Mucosa of descending colon (tissue), 3 donors: ENCODE results near the gene RNH1. TPM values are rescaled to one million over a fixed set of nuclear protein-coding genes. Genes with fewer than 3 reads are reported as not detected.

Experiments used
- ATAC-seq: fragments of 200-7000 bp; cut with Tn5 transposase; one replicate; pipeline ENCODE4 v1.9.1; 2020; ENCODE audit warnings: mild to moderate bottlenecking, moderate library complexity
- DNase-seq, 3 donors: peaks; one replicate each; pipeline ENCODE4 v3.0.0-alpha.2; 2020
- H3K36me3 ChIP-seq: fragments of 200-600 bp; one replicate; pipeline ENCODE4 v1.8.0; 2021; ENCODE audit warnings: low read depth, mild to moderate bottlenecking
- H3K4me1 ChIP-seq: fragments of 200-600 bp; one replicate; pipeline ENCODE4 v1.8.0; 2021; ENCODE audit warnings: low read depth, mild to moderate bottlenecking
- H3K4me3 ChIP-seq: fragments of 200-600 bp; one replicate; pipeline ENCODE4 v1.8.0; 2021; ENCODE audit warnings: mild to moderate bottlenecking
- H3K9me3 ChIP-seq: fragments of 200-600 bp; one replicate; pipeline ENCODE4 v1.8.0; 2021; ENCODE audit warnings: mild to moderate bottlenecking
- intact Hi-C, 2 donors: fragments of 100-400 bp; cut with DNase I in 1 of 2; cut with micrococcal nuclease in 1 of 2; formaldehyde crosslinking; loops; one replicate each; pipeline versions ENCODE4 v1.11.0 to v1.11.1; 2022; cut with DNase I, micrococcal nuclease
- total RNA-seq, 3 donors: library from RNA; stranded (reverse); fragmentation: NEBNext Ultra II Directional in 2 of 3; extraction: Animal tissue kit (Norgen Biotek cat#: 25700) in 2 of 3; gene quantifications; one replicate each; pipeline versions ENCODE4 v1.2.1 to v1.2.4, GENCODE V29; 2021 to 2023
- TF ChIP-seq, protein P1 (sequence below): fragments of 200-600 bp; IDR thresholded peaks from one replicate; pipeline ENCODE4 v1.8.0; 2022; ENCODE audit warnings: antibody characterized with exemption, mild to moderate bottlenecking
- donor health status: DM: no; HTN: no; CAD: no; lungs with moderate emphysema.
- donor health status: DM: no; HTN: no; CAD: no.
- donor health status: DM: no; HTN: yes; CAD: no.

The RNH1 gene
- total RNA-seq, 3 donors from 2014 or later = 108 to 127 (median 118) TPM

DNA sequence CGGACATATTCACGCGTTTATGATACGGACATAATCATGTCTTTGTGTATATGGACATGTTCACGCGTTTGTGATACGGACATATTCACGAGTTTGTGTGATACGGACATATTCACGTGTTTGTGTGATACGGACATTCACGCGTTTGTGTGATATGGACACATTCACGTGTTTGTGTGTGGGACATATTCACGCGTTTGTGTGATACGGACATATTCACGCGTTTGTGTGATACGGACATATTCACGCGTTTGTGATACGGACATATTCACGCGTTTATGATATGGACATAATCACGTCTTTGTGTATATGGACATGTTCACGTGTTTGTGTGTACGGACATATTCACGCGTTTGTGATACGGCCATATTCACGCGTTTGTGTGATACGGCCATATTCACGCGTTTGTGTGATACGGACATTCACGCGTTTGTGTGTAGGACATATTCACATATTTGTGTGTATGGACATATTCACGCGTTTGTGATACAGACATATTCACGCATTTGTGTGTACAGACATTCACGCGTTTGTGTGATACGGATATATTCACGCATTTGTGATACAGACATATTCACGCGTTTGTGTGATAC is 32.0 kb downstream of the RNH1 start:
- no peak overlapping the region for H3K4me3 ChIP-seq
- H3K9me3 ChIP-seq = no peaks in the 10 kb centered on the region
- no peak for ATAC-seq
- intact Hi-C loops = no loop called here
- no peak for DNase-seq
- TF ChIP-seq, protein P1, sequence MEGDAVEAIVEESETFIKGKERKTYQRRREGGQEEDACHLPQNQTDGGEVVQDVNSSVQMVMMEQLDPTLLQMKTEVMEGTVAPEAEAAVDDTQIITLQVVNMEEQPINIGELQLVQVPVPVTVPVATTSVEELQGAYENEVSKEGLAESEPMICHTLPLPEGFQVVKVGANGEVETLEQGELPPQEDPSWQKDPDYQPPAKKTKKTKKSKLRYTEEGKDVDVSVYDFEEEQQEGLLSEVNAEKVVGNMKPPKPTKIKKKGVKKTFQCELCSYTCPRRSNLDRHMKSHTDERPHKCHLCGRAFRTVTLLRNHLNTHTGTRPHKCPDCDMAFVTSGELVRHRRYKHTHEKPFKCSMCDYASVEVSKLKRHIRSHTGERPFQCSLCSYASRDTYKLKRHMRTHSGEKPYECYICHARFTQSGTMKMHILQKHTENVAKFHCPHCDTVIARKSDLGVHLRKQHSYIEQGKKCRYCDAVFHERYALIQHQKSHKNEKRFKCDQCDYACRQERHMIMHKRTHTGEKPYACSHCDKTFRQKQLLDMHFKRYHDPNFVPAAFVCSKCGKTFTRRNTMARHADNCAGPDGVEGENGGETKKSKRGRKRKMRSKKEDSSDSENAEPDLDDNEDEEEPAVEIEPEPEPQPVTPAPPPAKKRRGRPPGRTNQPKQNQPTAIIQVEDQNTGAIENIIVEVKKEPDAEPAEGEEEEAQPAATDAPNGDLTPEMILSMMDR = no peak
- peaks cover 3% of the 10 kb centered on the region for H3K4me1 ChIP-seq
- no peaks in the 10 kb centered on the region for H3K36me3 ChIP-seq

DNA sequence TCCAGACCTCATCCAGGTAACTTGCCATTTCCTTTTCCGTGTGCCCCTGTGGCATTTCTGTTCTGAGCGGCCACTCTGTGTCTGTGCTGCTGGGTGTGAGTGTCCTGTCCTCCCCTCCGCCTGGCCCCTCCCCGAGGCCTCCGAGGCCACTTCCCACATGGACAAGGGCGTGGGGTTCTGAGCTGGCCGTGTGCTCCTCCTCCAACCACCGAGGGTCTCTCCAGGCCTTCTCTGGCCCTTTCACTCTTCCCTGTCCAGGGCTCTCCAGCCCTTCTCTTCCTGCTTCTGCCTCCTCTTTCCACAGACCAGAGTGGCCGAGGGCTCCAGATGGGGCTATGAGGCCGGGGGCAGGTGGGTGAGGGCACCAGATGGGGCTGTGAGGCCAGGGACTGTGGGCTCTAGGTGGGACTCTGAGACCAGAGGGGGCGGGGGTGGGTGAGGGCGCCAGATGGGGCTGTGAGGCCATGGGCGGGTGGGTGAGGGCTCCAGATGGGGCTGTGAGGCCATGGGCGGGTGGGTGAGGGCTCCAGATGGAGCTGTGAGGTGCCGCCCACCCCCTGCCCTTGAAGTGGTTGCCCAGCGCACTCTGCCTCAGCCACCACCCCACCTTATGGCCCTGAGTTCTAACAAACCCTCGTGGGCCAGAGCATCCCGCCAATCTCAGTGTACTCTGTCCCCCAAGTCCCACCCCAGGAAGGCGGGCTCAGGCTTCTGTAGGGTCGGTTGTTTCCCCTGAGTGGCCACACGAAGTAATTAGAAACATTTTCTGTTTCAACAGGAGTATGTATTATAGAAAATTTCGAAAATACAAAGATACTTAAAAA is 32.9 kb downstream of the RNH1 start:
- TF ChIP-seq, protein P1 = no peak
- ATAC-seq = no peak
- Histone ChIP-seq H3K4me3 (no peak overlapping the region), H3K36me3 (no peaks in the 10 kb centered on the region), H3K4me1 (peaks cover 5% of the 10 kb centered on the region), H3K9me3 (no peaks in the 10 kb centered on the region)
- no peak for DNase-seq
- intact Hi-C loops = no loop called here

DNA sequence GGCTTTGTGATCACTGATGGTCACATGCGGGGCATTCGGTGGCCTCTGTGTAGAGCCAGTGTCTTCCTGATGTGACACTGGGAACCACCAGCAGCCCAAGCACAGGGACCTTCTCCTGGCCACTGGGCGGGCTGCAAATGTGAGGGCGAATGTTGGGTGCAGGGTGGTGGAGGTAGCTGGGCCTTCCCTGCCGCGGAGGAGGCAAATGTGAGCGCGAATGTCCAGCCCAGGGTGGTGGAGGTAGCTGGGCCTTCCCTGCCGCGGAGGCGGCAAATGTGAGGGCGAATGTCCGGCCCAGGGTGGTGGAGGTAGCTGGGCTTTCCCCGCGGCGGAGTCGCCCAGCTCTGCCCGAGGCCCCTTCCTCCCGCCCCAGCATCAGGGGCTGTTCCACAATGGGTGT is 33.6 kb downstream of the RNH1 start:
- ATAC-seq = no peak
- TF ChIP-seq, protein P1 = no peak
- Histone ChIP-seq H3K9me3 (no peaks in the 10 kb centered on the region), H3K4me1 (peaks cover 5% of the 10 kb centered on the region), H3K4me3 (no peak overlapping the region), H3K36me3 (no peaks in the 10 kb centered on the region)
- intact Hi-C loops = no loop called here
- no peak for DNase-seq

DNA sequence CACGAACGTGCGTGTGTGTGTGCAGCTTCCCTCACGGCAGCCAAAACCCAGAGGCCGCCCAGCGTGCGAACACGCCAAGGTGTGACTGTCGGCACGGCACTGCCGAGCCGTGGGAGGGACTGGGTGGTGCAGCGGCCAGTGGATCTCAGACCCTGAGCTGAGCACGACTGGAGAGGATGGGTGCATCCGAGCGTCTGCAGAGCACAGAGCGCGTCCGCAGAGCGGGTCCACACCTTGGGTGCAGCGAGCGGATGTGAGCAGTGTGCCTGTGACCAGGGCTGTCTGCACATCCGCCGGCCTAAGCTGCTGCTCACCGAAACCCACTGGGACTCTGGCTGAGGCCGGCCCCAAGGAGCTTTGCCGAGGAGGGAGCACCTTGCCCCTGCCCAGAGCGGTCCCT is 34.2 kb downstream of the RNH1 start:
- DNase-seq (no peak), ATAC-seq (no peak)
- H3K4me1 ChIP-seq = peaks cover 5% of the 10 kb centered on the region
- no peaks in the 10 kb centered on the region for H3K36me3 ChIP-seq
- intact Hi-C loops = no loop called here
- no peak overlapping the region for H3K4me3 ChIP-seq
- TF ChIP-seq, protein P1 = no peak
- H3K9me3 ChIP-seq = no peaks in the 10 kb centered on the region

DNA sequence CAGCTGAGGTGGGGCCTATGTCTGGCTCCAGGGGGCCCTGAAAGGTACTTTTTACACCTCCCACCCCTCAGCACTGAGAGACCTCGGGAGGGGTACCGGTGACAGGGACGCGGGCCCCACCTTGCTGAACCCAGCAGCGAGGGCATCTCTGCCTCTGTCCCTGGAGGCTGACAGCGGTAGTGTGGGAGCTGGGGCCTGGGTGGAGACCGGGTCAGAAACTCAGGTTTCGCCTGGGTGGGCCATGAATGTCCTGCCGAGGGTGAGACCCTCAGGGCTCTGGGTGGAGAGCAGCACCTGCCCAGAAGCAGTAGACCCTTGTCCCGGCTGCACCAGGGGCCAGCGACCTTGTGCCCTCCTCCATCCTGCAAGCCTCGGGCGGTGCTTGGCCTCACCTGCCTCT is 34.8 kb downstream of the RNH1 start:
- no peak overlapping the region for H3K4me3 ChIP-seq
- no peak for DNase-seq
- H3K4me1 ChIP-seq = peaks cover 5% of the 10 kb centered on the region

More for the DNA sequence above, 34.8 kb downstream of the RNH1 start:
- Histone ChIP-seq H3K36me3 (no peaks in the 10 kb centered on the region), H3K9me3 (no peaks in the 10 kb centered on the region)
- TF ChIP-seq, protein P1 = no peak
- ATAC-seq = no peak
- intact Hi-C loops = no loop called here
